Measurements from ENCODE around the gene DHRS13. TPM values are rescaled to one million over a fixed set of nuclear protein-coding genes. Genes with fewer than 3 reads are reported as not detected.
A peak's percentile ranks its signal among the peaks of the same experiment; 100 is the strongest.

The DHRS13 gene
- total and polyA plus RNA-seq, 4 donors, result 5.0 to 91.6 (median 11.0) TPM

DNA sequence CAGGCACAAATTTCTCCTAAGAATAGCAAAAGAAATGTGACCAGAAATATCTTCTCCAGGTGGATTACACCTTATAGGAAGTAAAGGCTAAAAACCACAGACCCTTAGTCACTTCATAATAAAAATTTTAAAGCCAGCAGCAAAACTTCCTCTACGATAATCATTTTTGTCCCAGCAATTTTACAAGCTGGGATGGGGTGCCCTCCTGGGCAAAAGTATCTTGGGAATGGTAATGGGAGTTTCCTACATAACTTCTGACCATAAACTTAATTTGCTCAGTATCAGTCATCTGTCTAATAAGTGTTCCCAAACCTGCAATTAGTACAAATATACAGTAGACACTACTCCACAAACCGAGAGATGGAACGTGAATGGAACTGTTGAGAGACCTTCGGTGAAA lies 45.5 kb upstream of the DHRS13 start:
- no peak for DNase-seq (ENCODE audit: low spot score)
- Histone ChIP-seq H3K9me3 (ENCODE audit: control insufficient read depth in 4 of 4, low read length in 3 of 4) (no peaks in the 10 kb centered on the region), H3K27me3 (ENCODE audit: control insufficient read depth in 4 of 4, insufficient read depth in 4 of 4, low read length in 3 of 4) (no peaks in the 10 kb centered on the region), H3K4me3 (ENCODE audit: low read depth in 1 of 3, low read length in 3 of 3) (peak overlapping the region in 2 of 3 donors; percentile 94), H3K27ac (ENCODE audit: low read depth in 1 of 2, low read length in 2 of 2) (peak overlapping the region; percentile 87 to 88), H3K36me3 (ENCODE audit: control insufficient read depth in 4 of 4, insufficient read depth in 3 of 4, low read depth in 1 of 4, low read length in 3 of 4) (peaks cover 0 to 3% (median 1%) of the 10 kb centered on the region in 4 donors), H3K4me1 (ENCODE audit: control insufficient read depth in 4 of 4, insufficient read depth in 4 of 4, low read length in 3 of 4) (peaks cover 3 to 28% (median 23%) of the 10 kb centered on the region in 4 donors), H3K9ac (ENCODE audit: low read depth in 1 of 2, low read length in 2 of 2) (peak overlapping the region; percentile 30 to 78)
- 37% methylated on average over 4 of the region's 4 CpGs for WGBS
- TF ChIP-seq EGR1 (IDR thresholded peaks at IDR 0.05; ENCODE audit: low read depth in 2 of 2) (no peak), ZBTB33 (IDR thresholded peaks at IDR 0.05) (no peak), SP1 (IDR thresholded peaks at IDR 0.05) (no peak), HNF4A (conservative IDR thresholded peaks at IDR 0.05) (no peak), FOXA1 (IDR thresholded peaks at IDR 0.05) (no peak), RAD21 (IDR thresholded peaks at IDR 0.05) (no peak), YY1 (IDR thresholded peaks at IDR 0.05) (no peak), CTCF (IDR thresholded peaks at IDR 0.05; ENCODE audit: low read depth, low read length, missing input control) (no peak), TAF1 (conservative IDR thresholded peaks at IDR 0.05) (no peak), HNF4G (IDR thresholded peaks at IDR 0.05) (no peak), FOXA2 (IDR thresholded peaks at IDR 0.05) (no peak), GABPA (IDR thresholded peaks at IDR 0.05 in 1 of 2, conservative IDR thresholded peaks at IDR 0.05 in 1 of 2) (no peak), JUND (IDR thresholded peaks at IDR 0.05) (no peak), NR2F2 (IDR thresholded peaks at IDR 0.05) (no peak), RXRA (IDR thresholded peaks at IDR 0.05) (no peak)
- TF ChIP-seq, protein P1, sequence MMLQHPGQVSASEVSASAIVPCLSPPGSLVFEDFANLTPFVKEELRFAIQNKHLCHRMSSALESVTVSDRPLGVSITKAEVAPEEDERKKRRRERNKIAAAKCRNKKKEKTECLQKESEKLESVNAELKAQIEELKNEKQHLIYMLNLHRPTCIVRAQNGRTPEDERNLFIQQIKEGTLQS (IDR thresholded peaks at IDR 0.05), result no peak
- TF ChIP-seq, protein P2, sequence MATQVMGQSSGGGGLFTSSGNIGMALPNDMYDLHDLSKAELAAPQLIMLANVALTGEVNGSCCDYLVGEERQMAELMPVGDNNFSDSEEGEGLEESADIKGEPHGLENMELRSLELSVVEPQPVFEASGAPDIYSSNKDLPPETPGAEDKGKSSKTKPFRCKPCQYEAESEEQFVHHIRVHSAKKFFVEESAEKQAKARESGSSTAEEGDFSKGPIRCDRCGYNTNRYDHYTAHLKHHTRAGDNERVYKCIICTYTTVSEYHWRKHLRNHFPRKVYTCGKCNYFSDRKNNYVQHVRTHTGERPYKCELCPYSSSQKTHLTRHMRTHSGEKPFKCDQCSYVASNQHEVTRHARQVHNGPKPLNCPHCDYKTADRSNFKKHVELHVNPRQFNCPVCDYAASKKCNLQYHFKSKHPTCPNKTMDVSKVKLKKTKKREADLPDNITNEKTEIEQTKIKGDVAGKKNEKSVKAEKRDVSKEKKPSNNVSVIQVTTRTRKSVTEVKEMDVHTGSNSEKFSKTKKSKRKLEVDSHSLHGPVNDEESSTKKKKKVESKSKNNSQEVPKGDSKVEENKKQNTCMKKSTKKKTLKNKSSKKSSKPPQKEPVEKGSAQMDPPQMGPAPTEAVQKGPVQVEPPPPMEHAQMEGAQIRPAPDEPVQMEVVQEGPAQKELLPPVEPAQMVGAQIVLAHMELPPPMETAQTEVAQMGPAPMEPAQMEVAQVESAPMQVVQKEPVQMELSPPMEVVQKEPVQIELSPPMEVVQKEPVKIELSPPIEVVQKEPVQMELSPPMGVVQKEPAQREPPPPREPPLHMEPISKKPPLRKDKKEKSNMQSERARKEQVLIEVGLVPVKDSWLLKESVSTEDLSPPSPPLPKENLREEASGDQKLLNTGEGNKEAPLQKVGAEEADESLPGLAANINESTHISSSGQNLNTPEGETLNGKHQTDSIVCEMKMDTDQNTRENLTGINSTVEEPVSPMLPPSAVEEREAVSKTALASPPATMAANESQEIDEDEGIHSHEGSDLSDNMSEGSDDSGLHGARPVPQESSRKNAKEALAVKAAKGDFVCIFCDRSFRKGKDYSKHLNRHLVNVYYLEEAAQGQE (IDR thresholded peaks at IDR 0.05), result no peak
- TF ChIP-seq, protein P3, sequence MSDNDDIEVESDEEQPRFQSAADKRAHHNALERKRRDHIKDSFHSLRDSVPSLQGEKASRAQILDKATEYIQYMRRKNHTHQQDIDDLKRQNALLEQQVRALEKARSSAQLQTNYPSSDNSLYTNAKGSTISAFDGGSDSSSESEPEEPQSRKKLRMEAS (IDR thresholded peaks at IDR 0.05), result no peak
